HUDEP-2 (cell line): ENCODE results near the gene SS18L1.
A peak's percentile ranks its signal among the peaks of the same experiment; 100 is the strongest.

Experiments
- DNase-seq, 76 experiments: peaks; one replicate each; lab custom pipeline; 2025; ENCODE audit not compliant: unreplicated experiment in 76 of 76; lab: John Stamatoyannopoulos, UW

Gene SS18L1

DNA sequence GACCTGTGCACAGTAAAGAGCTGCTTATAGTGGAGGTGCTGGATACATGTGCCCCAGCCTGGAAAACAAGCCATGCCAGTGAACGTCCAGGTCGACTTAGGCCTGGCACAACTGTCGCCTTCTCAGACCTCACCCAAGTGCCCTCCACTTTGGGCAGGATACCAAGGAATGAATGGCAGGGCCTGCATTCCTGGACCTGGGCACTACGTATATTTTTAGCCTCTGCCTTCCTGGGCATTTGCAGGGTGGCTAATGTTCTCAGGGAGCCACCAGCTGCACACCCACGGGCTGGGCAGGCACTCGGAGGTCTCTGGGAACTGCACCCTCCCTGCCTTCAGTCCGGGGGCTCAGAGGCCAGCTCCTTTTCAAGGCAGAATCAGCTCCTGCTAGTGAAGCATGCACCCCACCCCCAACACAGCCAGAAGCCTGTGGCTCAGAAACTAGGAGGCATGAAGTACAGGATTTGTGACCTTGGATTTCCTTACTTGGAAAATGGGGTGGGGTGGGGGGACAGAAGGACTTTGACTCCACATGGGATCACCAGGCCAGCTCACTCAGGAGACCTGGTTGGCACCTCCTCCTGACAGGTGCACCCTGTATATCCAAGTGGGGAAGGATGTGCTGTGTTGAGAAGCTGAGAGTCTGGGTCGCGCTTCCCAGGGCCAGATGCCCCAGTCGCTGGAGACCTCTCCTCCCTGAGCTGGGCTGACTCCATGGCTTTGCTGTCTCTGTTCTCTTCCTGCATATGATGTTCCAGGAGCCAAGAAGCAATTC lies 23.8 kb upstream of the SS18L1 start:
- DNase-seq, result no peak

DNA sequence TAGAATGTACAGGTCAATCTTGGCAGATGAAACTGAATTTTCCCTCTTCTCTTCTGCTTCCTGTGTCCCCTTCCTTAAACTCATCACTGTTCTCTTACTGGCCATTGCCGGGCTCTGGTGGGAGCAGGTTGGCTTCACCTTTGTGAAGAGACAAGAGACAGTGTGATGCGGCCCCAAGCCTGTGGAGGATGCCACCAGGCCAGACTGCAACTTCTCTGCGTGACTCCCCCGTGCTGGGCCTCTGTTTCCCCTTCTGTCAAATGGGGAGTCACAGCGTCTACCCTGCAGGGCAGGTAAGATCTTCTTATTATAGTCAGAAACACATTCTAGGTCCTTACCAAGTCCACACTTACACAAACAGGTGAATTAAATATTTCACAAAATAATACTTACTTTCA lies 23.2 kb upstream of the SS18L1 start:
- DNase-seq, result no peak

GRCh38 chr20:62120990-62121775 lies 22.4 kb upstream of the SS18L1 start:
- peak in 43 of 76 experiments; percentile 9 to 72 (median 48) for DNase-seq

GRCh38 chr20:62121776-62122653 lies 21.6 kb upstream of the SS18L1 start, which contains the start of gene LSM14B:
TSS of gene LSM14B (plus strand) at chr20:62122475. CDS start at chr20:62122667, 192 bp downstream.
- peak in 75 of 76 experiments; percentile 60 to 98 (median 94) for DNase-seq

- peak in 10 of 76 experiments; percentile 15 to 40 (median 26) for DNase-seq
These were observed 20.7 kb upstream of the SS18L1 start for GRCh38 chr20:62122654-62123449.

DNA sequence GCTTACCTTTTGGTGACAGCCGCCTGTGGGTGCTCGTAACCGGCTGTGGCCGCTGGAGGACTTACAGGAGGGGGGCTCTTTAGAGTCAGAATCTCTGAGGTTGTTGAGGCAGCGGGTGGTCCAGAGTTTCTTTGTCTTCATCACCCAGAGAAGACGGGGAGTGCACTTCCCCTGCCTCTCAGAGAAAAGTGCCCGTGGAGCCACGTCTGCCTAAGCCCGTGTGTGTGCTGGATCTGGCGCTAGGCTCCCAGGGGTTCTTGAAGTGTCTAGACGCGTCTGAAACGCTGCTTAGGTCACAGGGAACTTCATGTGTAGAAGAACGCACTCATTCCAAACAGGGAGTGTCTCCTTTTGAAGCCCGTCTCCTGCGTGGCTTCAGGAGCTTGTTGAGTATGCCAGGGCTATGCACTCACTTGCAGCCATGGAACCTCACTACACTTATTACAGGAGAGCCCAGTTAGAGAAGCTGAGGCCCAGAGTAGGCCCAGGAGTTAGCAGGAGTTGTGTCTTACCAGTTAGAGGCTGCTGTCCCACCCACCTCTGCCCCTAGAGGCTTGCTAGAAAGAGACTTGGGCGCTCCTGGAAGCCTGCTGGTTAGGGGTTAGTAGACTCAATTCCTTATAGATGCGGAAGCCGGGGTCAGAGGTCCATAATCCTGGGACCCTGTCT lies 20.0 kb upstream of the SS18L1 start:
- DNase-seq, result no peak

- no peak for DNase-seq
These were observed 17.4 kb upstream of the SS18L1 start for GRCh38 chr20:62126141-62126540.

GRCh38 chr20:62127799-62128198 lies 15.8 kb upstream of the SS18L1 start:
- DNase-seq, result no peak

DNA sequence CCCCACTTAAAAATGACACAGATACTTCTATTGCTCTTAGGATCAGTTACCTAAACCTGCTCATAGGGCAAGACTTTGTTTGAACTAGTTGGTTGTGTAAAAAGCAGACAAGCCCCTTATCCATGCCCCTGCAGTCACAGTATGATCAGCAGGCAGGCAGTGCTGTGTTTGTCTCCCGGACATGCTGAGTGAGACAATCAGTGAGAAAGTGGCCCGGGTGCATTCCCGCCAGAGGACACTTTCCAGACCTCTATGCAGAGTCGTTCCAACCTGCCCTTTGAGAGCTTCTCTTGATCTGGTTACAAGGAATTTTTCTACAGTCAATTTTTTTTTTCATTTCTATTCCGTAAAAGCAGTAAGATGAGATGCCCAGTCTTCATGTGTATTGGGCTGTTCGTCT lies 15.1 kb upstream of the SS18L1 start:
- no peak for DNase-seq

DNA sequence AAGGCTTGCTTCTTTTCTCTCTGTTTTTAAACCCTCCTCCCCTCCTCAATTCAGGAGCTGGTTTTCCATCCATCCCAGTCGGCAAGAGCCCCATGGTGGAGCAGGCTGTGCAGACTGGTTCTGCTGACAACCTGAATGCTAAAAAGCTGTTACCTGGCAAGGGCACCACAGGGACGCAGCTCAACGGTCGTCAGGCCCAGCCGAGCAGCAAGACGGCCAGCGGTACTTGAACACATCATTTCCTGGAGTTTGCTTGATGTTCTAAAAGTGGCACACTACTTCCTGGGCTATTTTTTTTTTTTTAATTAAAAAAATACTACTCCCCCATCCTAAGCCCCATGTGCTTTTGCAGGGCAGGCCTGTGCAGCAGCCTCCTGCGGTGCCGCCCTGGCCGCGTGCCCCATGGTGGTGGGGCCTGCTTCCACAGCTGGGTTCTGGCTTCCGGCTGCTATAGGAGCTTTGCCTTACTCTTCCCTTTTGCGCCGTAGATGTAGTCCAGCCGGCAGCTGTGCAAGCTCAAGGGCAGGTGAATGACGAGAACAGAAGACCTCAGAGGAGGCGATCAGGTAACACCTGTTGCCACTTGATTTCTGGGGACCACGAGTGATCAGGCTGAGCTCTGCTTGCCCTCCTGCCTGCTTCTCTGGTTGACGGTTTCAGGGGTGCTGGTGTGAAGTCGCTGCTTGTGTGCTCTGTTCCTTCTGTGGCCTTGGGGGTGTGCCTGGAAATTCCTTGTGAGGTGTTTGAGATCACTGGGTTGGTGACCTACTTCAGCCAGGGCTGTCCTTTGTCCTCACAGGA lies 13.6 kb upstream of the SS18L1 start:
- DNase-seq, result no peak

DNA sequence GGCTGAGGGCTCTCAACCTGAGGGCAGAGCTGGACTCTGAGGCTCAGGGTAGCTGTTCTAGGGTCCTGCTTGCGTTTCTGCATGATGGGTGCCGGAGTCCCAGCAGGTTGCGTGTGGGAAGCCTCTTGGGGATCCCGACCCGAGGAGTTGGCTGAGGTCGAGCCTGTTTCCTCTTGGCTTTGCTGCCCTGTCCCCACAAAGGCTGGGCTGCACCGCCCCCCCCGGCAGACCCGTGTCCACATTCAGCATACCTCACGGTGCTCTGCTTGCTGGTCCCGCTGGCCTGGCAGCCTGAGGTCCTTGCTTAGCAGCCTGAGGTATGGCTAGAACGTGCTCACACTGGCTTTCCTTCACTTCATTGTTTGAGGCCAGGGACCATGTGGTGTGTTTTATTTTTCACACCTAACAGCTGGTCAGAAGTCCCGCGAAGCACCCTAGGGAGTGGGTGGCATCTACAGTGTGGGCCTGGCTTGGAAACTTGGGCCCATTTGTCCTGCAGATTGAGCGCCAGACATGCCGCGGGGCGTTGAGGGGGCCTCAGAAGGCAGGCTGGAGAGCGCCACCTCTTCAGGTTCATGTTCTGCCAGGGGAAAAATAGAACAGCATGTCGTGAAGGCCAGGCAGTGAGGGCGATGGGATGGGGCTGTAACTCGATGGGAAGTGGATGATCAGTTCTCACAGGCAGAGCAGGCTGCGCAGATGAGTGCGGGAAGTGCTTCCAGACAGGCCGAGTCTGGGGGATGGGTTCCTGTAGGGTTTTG lies 11.8 kb upstream of the SS18L1 start:
- no peak for DNase-seq

DNA sequence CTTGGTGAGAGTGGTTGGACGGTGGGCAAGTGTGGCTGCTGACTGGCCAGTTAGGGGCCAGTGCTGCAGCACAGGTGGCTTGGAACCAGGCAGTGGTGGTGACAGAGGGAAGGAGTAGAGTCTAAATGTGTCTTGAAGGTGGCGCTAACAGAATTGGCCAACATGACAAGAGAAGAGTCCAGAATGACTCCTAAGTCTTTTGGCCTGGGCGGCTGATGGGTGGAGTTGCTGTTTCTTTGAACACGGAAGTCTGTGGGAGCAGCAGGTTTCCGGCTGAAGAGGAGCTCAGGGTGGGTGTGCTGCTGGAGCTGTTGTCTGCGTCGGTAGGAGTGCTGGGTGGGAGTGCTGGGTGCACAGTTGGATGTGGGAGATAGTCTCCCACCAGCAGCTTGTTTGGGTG lies 11.1 kb upstream of the SS18L1 start:
- DNase-seq, result no peak

- no peak for DNase-seq
These were observed 10.3 kb upstream of the SS18L1 start for GRCh38 chr20:62133051-62133845.

DNA sequence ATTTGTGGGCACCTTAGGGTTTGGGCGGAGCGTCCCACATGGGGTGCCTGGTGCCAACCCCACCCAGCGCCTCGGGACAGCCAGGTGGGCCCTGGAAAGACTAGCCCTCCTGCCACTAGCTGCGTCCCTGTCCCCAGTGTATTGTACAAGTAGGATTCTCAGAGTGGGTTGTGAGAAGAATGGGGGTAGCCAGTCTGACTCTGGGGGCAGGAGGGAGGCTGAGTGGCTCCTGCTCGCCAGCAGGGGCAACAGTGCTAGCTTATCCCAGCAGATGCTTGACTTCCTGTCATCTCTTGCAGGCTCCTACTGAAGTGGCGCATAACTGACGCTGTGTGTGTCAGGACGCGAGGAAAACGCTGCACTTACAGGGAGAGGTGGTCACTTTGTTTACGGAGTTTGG lies 9.7 kb upstream of the SS18L1 start:
- DNase-seq, result no peak

DNA sequence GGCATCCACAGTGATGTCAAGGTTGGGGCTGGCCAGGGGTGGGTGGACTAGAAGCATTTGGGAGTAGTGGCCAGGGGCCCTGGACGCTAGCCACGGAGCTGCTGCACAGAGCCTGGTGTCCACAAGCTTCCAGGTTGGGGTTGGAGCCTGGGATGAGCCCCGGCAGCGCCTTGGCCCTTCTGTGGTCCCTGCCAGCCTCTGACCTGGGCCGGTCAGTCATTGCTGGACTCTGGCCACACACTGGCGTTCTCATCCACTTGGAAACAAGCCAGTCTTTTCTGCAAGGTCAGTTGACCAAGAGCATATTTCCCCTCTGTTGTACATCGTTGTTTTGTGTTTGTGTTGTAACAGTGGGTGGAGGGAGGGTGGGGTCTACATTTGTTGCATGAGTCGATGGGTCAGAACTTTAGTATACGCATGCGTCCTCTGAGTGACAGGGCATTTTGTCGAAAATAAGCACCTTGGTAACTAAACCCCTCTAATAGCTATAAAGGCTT lies 8.8 kb upstream of the SS18L1 start:
- no peak for DNase-seq

DNA sequence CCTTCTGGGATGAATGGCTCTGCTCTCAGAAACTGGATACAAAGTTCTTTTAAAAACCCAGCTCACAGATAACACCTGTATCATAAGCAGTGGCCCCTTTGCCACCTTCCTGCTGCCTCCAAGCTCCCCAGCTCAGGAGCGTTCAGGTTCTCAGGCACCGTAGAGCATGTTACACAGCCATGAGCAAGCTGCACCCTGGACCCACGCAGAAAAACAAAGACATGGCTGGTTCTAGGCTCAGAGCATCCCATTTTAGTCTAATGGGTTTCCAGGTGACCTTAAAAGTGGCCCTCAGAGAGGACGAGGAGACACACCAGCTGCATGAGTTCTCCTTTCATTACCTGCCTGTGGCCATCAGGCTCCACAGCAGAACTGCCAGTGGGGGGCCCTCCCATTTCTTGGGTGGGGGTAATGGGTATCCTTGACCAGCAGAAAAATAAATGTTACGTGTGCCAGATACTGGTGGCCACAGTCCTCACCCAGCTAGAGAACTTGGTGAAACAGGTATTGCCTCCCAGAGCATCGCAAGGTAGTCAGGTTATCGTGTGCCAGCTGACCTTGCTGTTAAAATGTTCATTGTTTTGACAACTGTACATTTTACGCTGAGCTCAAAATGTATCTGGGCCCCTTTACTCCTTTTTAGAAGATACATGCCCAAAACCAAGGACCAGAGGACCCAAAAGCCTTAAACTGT lies 7.8 kb upstream of the SS18L1 start:
- no peak for DNase-seq
